HG03432 (cell line): ENCODE data around the gene RRP9.
"Not testable (repeated sequence)": the region's sequence is repeated elsewhere in the genome, so short reads cannot be mapped to it uniquely, and the experiment has no call there.

Experiments used
- ATAC-seq: cut with Tn5 transposase; IDR thresholded peaks from one replicate; pipeline ENCODE4 v1.9.1; 2021; ENCODE audit warnings: mild to moderate bottlenecking, moderate library complexity; ENCODE audit not compliant: unreplicated experiment

Gene RRP9

DNA sequence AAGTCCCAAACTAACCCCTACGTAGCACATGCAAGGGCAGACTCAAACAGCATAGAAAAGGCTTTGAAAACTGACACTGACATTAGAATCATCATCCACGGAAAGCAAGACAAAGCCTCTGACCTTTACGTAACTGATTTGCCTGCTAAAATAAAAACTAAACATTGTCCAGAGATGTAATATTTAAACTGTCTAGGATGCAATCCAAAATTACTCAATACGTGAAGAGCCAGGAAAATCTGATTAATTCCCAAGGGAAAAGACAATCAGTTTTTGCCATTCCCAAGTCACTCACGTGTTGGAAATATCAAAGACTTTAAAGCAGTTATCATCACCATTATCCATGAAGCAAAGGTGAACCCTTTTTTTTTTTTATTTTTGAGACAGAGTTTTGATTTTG, 25.3 kb downstream of the RRP9 start:
- no peak for ATAC-seq

DNA sequence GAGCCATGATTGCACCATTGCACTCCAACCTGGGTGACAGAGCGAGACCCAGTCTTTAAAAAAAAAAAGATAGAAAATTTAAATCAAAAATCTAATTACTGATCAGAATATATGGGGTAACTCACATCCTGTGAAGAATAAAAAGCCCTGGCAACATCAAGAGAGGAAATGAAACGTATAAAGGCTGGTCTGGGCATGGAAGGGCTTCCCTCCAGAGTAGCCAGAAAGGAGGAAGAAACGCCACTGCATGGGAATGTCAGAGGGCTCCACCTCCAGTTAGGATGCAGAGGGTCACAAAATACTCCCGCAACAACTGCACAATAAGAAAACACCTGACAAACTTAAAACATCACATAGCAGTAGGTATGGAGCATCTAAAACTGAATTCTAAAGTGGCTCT, 33.7 kb downstream of the RRP9 start:
- no peak for ATAC-seq

DNA sequence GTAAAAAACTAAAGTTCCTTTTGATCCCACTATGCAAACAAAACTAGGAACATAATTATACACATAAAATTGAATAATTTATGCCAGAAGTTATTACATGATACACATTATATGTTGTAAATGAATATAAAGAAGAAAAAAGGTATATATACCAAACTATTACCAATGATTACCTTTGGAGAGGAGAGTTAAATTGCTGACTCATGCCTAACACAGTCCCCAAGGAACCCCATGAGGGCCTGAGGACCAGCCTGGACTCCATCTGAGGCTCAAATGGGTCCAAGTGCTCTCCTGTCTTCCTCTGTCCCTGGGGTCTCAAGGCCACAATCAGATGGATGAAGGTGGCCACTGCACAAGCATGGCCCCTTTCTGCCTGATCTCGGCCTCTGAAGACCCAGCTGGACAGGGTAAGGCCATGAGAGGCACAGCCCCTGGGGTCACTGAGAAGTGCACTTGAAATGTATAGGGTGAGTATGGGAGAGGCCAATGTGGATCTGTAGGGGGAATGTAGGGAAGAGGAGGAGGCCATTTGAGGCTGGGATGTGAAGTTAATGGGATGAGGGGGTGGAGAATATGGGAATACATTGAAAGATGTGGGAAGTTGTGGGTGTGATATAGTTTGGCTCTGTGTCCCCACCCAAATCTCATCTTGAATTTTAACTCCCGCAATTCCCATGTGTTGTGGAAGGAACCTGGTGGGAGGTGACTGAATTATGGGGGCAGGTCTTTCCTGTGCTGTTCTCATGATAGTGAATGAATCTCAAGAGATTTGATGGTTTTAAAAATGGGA, 37.5 kb downstream of the RRP9 start:
- no peak for ATAC-seq

- not testable (repeated sequence) for ATAC-seq
These were observed 39.3 kb downstream of the RRP9 start for GRCh38 chr3:51902361-51902760.

GRCh38 chr3:51900043-51900442, 41.7 kb downstream of the RRP9 start:
- not testable (repeated sequence) for ATAC-seq

DNA sequence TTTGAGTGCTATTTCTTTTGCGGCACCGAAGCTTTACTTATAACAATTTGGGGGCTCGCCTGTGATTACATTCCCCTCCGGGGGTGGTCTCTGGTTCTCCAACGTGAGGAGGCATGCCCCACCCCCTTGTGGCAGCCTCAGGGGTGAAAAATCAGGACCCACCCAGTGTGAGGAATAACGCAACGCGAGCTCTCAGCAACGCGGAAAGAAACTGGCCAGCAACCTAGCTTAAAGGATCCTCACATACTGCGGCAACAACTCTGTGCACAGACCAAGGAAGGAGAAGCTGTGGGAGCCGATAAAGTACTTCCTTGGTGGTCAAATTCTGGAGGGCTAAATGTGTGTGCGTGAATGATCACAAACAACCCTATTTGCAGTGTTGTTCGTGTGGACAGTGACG, 44.3 kb downstream of the RRP9 start:
- ATAC-seq = no peak

- no peak for ATAC-seq
These were observed 44.9 kb downstream of the RRP9 start for GRCh38 chr3:51896607-51897305.

- ATAC-seq = no peak
These were observed 46.8 kb downstream of the RRP9 start for GRCh38 chr3:51894939-51895338.

DNA sequence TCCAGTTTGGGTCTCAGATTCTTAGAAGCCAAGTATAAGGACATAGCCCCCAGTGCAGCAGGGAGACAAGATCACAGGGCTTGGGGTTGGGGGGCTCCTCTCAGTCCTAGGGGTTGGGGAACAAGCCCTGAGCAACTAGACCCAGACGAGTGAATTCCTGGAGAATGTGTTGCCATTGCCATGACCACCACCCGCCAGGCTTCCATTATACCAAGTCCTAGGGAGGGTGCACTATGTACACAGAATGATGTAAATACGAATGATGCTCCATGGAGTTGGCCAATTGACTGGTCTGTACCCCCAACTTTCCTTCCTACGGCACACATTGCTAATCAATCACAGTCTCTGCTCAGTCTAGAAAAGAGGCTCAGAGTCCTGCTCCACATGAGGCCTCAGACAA, 47.3 kb downstream of the RRP9 start:
- no peak for ATAC-seq

DNA sequence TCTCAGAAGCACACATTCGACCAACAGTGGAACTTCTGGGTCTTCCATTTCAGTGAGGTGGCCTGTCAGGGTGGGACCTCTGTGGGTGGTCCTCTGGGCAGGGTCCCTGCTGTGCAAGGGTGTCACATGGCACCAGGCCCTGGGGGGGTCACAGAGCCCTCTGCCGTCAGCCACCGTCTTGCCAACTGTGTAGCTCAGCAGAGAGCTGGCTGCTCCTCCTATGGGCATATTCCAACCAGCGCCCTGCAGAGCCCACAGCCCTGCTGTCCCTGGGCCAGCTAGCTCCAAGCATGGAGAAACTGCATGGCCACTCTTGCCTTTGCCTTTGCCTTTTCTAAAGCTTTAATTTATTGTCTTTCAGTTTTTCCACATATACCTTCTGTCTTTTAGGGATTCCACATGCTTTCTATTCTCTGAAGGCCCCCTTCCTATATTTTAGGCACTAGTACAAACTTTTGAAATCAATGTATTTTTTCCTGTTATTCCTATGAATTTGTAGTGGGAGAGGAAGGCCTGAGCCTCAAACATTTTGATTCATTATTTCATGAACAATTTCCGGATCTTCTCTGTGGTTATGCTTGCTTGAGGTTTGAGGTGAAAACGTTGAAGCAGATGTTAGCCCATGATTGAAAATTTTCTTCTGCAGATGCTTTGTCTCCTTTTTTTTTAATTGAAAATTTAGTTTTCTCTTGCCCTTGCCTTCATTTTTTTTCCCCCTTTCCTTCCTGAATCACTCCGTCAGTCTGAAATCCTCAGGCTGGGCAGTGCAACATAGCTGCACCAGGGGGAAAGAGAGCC, 50.3 kb downstream of the RRP9 start:
- ATAC-seq = no peak

GRCh38 chr3:51888463-51889105, 53.1 kb downstream of the RRP9 start:
- ATAC-seq = no peak

DNA sequence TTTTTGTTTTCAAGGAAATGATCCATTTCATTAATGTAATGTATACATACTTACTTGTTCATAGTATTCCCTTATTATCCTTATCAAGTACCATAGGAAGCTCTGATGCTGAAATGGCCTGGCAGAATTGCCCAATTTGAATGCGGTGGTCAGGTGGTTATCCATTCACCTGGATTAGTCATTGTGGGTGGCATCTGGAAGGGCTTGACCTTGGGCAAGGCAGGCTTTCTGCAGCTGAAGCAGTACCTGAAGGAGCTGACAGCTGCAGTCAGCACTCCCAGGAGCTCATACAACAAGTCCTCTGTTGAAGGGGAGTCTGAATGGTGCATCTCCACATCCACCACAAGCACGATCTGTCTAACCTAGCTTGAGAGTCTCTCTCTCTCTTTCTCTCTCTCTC, 54.1 kb downstream of the RRP9 start:
- ATAC-seq = no peak

DNA sequence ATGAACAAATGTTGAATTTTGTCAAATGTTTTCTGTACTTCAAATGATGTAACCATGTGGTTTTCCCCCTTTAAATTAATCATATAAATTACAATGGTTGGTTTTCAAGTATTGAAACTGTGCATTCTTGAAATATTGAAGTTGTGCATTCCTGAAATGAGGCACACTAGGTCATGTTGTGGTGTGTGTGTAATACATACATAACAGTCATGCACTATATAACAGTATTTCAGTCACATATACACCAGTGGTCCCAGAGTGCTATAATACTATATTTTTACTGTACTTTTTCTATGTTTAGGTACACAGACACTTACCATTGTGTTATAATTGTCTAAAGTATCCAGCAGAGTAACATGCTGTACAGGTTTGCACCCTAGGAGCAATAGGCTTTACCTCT, 55.3 kb downstream of the RRP9 start:
- no peak for ATAC-seq
